Measurements from ENCODE around the gene NADSYN1.
"Not testable (repeated sequence)": the region's sequence is repeated elsewhere in the genome, so short reads cannot be mapped to it uniquely, and the experiment has no call there.

Gene NADSYN1

DNA sequence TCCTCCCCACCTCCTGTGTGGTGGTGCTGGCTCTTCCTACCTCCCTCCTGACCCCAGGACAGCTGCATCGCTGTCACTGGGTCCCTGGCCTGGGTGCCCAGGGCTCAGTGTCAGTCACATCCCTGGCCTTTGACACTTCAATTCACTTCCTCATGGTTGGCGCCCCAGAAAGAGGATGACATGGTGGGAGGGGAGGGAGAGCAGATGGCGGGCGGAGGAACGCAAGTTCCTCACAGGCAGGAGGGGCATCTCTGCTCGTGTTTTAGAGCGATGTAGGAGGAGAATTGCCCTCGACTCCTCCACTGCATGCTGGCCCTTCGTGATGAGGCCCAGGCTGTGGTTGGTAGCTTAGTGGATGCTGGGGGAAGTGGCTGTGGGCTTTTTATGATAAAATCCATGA is 38.9 kb downstream of the NADSYN1 start:
- DNase-seq: no peak

DNA sequence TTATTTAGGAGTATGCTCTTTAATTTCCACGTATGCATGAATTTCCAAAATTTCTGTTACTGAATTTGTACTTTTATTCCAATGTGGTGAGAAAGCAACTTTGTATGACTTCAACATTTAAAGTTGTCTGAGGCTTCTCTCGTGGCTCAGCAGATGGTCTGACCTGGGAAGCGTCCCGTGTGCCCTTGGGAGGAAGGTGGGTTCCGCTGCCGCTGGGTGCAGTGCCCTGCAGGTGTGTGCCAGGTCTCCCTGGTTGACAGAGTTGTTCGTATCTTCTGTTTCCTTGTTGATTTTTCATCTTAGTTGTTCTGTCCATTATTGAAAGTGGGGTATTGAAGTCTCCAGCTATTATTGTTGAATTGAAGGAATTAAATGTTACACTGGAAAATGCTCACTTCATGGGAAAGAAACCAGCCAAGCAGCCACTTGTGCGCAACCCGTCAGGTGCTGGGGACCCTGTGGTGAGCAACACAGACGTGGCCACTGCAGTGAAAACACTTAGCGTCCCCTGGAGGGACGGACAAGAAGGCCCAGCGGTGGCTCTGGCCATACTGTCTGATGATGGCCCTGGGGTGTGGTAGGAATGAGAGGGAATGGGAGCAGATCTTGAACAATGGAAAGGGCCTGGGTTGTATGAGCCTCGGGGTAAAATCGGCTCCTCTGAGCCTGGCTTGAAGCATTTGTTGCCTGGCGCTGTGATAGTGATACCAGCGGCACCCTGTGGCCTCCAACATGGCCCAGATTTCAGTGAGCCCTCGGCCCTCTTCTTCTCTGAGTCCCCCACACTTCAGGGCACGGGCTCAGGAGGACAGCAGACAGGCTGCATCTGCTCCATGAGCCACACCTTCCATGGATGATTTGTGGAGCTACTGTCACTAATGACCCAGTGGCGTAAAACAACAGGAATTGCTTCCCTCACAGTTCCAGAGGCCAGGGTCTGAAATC is 42.6 kb downstream of the NADSYN1 start:
- no peak for DNase-seq

DNA sequence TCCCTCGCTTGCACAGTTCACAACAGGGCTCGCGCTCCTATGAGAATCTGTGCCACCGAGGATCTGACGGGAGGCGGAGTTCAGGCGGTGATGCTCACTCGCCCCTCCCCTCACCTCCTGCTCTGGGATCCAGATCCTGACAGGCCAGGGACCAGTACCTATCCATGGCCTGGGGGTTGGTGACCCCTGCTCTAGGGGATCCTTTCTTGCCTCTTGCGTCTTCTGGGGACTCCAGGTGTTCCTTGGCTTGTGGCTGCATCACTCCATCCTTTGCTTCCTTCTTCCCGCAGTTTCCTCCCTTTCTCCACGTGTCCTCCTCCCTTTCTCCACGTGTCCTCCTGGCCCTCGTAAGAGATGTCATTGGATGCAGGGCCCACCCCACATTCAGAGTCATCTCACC is 43.4 kb downstream of the NADSYN1 start:
- DNase-seq: no peak

DNA sequence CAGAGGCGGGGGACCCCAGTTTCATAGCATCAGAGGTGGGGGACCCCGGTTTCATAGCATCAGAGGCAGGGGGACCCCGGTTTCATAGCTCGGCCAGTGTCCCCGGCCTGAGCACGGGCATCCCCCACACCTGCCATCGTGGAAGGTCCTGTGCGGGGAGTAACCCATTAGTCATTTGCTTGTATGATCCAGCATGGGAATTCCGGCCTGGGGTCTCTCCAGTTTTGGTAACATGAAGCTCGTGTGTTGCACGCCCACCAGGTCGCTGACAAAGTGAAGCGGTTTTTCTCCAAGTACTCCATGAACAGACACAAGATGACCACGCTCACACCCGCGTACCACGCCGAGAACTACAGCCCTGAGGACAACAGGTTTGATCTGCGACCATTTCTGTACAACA is 45.1 kb downstream of the NADSYN1 start:
- DNase-seq: no peak

DNA sequence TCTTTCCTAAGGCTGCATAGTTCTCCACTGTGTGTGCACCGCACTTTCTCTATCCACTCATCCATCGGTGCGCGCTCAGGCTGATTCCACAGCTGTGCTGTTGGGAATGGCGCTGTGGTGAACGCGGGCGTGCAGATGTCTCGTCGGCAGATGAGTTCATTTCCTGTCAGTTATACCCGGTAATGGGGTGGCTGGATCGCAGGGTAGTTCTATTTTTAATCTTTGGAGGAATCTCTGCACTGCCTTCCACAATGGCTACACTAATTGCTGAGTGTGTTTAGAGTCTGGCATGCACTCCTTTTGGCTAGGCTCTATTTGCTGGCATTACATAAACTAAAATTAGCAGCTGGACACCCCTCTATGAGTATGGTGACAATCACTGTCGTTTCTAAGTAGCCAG is 46.1 kb downstream of the NADSYN1 start:
- no peak for DNase-seq

DNA sequence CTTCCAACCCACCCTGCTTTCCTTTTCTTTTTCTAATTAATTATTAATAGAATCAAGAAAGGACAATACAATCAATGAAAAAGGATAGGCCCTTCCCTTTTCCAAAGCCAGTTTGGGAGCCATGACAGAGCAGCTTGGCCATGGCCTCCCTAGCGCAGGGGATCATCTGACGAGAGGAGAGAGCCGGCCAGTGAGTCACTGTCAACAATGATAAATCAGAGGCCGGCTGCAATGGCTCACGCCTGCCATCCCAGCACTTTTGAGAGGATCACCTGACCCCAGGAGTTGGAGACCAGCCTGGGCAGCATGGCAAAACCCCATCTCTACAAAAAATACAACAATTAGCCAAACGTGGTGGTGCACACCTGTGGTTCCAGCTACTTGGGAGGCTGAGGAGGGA is 46.5 kb downstream of the NADSYN1 start:
- no peak for DNase-seq

DNA sequence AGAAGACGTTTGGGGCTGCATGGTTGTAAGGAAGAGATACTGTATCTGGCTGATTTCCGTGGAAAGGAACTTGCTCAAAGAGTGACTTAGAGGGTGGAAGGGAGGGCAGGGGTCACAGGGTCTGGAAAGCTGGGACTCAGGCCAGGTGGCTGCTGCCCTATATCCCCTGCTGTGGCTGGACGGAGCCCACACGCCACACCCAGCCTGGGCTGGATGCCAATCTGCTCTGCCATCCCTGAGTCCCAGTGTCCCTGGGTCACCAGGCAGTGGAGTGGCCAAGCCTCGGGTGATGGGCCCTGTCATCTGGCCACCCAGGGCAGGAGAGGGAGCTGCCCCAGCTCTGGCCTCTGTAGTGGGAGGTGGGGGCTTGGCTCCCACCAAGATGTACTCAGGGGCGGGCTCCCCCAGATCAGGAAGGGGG is 47.6 kb downstream of the NADSYN1 start:
- DNase-seq: no peak

DNA sequence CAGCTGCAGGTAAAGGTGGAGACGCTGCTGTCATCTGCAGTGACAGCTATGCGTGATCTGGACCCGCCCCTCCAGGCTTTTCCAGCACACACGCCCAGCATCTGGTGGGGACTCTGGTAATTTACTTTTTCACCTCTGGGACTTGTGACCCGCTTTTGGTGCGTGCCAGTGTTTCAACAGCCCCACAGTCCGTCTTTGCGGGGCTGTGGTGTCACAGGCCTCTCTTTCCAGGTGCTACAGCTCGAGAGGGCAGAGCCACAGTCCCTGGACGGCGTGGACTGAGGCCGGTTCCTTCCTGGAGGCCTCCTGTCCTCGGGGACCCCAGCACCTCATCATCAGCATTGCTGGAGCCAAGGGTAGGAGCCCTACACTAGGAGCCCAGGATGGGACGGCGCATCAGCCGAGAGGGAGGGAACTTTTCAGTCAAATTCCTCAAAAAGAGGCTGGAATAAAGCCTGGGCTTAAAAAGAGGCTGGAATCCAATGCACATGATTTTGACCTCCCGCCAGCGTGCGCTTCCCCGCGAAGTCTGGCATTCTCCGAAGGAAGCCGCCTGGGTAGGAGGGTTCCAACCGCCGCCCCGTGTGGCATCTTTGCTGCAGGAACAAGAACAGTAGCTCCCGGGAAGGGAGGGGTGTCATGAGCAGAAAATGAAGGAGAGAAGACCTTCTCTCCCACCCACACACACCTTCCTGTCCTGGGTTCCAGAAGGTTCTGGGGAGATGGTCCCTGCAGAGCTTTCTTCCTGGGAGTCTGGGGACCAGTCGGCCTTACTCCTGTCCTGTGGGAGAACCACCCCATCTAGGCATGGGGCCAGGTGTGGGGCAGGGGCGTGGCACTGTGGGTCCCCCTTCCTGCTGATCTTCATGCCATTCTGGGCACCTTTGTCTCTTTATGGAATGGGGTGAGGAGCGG is 48.3 kb downstream of the NADSYN1 start:
- DNase-seq: no peak

DNA sequence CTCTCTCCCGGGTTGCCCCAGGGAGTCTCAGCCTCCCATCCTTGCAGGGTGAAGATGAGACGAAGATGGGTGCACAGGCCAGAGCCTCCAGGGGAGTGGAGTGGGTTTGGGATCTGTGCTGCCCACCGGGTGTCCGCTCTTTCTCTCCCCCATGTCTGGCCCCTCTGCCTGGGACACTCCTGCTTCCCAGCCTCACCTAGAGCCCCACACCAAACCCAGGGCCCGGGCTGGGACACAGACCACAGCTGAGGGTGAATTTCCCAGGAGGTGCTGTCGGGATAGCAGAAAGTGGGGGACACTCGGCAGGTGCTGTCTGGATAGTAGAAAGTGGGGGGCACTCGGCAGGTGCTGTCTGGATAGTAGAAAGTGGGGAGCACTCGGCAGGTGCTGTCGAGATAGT is 49.0 kb downstream of the NADSYN1 start:
- no peak for DNase-seq

DNA sequence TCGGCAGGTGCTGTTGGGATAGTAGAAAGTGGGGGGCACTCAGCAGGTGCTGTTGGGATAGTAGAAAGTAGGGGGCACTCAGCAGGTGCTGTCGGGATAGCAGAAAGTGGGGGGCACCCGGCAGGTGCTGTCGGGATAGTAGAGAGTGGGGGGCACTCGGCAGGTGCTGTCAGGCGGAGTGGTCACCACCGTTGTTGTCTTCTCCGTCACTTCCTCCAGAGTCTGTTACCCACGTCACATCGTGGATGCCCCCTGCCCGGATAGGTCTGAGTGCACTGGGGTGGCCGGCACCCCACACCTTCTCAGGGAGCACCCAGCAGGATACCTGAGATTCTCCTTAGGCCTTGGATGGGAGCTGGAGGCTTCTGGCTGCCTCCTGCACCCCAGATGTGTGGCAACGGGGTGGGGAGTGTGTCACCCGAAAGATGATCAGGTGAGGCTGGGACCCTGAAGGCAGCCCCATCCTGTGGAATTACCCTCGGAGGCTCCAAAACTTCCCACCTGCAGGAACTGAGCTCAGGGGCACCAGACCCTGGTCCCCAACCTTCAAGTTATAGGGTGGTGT is 50.0 kb downstream of the NADSYN1 start:
- DNase-seq: no peak

DNA sequence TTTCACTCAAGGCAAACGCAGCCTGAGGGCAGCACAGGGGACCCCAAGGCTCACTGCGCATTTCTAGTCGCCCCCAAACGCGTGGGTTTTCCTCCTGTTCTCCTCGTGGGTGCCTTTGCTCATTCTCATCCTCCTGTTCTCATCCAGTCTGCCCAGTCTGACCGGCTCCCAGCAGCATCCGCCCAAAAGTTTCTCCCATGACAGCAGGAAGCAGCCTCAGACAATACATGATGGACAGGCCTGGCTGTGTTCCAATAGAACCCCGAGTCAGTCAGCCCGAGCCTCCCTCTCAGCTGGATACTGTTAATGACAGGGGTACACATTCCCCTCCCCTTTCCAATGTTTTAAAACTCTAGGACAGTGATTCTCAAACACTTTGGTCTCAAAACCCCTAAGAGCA is 51.5 kb downstream of the NADSYN1 start:
- DNase-seq: no peak

DNA sequence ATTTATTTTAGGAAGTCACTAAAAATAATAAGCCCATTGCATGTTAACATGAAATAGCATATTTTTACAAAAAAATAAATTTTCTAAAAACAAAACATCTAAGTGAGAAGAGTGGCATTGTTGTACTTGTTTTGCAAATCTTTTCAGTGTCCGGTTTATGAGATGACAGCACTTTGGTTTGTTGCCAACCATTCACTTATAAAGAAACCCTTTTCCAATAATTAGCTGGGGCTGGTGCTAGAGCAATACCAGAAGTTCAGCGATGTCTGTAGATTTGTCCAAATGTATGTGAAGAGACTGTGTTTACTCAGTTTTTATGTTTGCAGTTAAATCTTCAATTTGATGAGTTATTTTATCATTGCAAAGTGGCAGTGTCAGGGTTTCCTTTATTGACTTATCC is 52.0 kb downstream of the NADSYN1 start:
- DNase-seq: no peak

DNA sequence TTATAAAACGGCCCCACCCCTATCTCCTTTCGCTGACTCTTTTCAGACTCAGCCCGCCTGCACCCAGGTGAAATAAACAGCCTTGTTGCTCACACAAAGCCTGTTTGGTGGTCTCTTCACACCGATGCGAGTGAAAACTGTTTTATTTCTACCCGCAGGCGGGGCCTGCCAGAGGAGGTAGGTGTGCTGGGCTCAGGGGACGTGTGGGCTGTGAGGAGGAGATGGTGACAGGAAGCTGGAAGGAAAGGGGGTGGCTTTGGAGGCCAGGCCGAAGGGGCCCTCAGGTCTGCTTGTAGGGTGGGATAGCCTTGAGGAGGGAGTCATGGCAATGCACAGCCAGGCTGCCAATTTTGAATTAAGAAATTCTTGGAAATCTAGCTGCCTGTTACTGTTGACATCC is 52.8 kb downstream of the NADSYN1 start:
- no peak for DNase-seq

DNA sequence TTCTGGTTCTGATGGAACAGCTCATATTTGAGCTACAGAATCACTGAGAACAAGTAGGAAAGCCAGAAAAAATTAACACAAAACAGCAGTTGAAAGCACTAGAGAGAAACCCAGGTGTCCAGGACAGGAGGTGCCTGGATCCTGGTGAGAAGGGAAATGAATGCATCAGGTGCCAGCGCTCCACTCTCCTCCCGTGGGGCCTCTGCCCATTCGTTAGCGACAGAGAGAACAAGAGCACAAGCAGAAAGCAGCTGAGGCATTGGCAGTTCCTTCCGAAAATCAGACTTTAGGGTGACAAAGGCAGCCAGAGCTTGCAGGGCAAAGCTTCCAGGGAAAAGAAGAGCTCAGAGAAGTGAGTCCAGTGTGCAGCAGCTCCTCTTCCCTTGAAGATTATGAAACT is 54.1 kb downstream of the NADSYN1 start:
- DNase-seq: no peak

DNA sequence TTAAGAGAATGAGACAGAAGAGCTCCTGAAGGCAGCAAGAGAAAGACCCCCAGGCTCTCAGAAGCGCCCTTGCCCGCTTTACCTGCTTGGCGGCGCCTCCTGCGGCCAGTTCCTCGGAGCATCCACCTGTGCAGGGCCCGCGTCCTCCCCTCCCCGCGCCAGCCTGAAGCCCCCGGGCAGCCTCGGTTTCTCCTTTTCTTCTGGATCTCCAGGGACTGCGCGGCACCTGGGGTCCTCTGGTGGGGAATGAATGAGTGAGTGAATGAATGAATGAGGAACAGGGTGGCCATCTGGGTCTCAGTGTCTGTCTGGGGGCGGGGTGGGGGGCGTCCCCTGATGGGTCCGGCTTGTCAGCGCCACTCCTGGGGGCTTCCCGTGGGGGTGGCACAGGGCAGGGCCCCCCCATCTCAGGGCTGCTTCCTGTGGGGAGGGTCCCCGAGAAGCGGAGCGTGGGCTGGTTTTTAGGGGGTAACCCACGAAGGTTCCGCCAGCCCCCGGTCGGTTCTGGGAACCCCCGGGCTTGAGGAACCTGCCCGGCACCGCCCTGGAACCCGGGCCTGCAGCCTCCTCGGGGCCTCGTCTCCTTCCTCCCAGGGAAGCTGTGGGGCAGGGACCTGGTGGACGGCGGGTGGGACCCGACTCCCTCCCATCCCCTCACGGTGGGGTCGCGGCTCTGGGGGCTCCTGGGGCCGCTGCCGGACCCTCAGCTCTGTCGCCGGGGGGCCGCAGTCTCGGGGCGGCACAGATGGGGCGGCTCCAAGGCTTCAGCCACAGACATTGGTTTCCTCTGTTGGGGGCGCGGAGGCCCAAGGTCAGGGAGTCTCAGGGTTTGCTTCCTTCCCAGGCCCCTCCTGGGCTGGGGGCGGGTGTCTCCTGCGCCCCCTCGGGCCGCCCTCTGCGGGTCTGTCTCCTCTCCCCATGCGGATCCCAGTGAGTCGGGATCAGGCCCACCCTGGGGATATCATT is 65.8 kb downstream of the NADSYN1 start:
- DNase-seq: no peak

DNA sequence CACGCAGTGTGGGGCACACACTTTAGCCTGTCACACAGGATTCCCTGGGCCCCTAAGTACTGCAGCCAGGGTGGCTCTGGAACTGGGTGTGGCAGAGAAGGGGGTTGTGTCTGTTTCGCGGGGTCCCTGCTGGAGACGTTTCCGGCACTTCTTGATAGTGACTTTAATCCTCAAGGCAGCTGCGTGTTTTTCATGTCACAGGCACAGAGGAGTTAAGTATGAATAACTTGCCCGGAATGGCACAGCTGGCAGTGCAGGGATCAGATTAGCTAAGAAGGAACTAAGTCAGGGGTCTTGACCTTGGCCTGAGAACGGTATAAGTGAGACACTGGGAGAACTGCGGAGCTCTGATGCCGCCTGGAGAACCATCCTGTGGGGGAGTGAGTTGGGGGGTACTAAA is 66.5 kb downstream of the NADSYN1 start:
- DNase-seq: no peak

DNA sequence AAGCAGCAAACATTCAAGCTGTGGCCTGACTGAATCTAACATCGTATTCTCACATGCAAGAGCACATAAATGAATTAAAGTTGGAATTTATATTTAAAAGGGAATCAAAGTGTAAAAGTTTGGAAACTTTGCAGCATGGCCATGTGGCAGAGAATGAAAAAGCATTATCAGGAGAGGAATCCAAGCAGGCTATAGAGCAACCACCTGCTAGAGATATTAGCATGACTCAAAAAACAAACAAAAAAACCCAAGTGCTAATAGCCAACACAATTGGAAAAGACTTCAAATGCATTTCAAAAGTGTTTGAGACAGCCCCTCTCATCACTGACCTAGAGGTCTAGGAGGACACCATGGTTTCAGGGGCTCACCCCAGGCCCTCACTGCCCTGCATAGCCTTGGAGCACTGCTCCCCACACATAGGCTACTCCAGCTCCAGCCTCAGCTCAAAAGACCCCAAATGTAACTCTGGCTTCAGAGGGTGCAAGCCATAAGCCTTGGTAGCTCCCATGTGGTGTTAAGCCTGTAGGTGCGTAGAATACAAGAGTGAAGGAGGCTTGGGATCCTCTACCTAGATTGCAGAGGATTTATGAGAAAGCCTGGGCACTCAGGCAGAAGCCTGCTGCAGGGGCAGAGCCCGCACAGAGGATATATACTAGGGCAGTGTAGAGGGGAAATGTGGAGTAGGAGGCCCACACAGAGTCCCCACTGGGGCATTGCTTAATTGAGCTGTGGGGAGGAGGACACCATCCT is 72.4 kb downstream of the NADSYN1 start:
- DNase-seq: no peak

DNA sequence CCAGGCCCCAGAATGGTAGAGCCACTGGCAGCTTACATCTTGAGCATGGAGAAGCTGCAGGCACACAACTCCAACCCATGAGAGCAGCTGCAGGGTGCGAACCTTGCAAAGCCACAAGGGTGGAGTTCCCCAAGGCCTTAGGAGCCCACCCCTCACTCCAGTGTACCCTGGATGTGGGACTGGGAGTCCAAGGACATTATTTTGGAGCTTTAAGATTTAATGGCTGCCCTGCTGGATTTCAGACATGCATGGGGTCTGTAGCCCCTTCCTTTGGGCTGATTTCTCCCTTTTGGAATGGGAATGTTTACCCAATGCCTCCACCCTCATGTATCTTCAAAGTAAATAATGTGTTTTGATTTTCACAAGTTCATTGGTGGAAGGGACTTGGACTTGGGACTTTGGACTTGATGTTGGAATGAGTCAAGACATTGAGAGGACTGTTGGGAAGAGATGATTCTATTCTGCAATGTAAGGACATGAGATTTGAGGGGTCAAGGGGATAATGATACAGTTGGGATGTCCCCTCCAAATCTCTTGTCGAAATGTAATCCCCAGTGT is 73.0 kb downstream of the NADSYN1 start:
- DNase-seq: no peak

DNA sequence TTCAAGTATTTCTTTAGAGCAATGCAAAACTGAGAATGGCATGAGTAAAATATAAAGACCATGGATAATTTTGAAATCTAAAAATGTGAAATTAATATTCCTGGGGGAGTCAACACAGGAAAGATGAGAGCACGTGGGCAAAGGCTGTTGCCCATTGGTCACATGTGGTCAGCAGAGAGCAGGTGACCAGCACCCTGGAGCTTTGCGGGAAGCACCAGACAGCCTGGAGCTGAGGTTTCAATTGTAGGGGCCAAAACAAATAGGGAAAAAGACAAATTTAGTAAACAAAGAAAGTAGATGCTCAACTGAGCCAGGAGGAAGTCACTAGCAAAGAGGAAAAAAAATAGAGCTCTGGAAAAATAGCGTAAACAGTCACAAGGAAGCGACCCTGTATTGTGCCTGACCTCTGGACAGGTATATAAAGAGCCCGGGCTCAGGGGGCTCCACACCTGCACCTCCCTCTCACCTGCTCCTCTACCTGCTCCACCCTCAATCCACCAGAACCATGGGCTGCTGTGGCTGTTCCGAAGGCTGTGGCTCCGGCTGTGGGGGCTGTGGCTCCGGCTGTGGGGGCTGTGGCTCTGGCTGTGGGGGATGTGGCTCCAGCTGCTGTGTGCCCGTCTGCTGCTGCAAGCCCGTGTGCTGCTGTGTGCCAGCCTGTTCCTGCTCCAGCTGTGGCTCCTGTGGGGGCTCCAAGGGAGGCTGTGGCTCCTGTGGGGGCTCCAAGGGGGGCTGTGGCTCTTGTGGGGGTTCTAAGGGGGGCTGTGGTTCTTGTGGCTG is 74.0 kb downstream of the NADSYN1 start, which contains the start of gene KRTAP5-7:
Gene KRTAP5-7, plus strand, starts transcription at position 472 of the 780 bp plus-strand sequence. Its CDS starts 34 bp downstream, at position 506.
- DNase-seq: not testable (repeated sequence)

DNA sequence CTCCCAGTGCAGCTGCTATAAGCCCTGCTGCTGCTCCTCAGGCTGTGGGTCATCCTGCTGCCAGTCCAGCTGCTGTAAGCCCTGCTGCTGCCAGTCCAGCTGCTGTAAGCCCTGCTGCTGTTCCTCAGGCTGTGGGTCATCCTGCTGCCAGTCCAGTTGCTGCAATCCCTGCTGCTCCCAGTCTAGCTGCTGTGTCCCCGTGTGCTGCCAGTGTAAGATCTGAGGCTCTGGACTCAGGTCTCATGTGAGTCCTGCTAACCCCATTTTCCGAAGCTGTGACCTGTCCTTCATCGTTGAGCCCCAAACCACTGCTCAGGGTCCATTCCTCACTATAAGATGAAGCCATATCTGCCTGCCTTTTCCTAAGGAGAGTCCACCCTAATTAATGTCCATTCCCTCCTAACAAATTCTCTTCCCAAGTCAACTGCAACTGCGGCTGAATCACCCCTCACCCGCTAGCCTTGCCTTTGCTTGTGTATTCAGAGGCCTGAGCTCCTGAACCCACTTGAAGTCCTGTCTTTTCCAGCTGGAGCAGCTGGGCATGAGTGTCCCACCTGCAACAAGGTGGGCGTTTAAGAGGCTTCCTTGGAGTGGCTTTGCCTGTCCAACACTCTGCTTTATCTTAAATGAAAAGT is 74.7 kb downstream of the NADSYN1 start:
- no peak for DNase-seq
